ENCODE data around the gene SOHLH2.

Gene SOHLH2

GRCh38 chr13:36244073-36244472 lies 29.7 kb upstream of the SOHLH2 start:
- Histone ChIP-seq H2AFZ (ENCODE audit: low read length) (no peak overlapping the region), H3K27me3 (ENCODE audit: insufficient read depth, low read length, poor library complexity, severe bottlenecking) (no peaks in the 10 kb centered on the region), H3K4me2 (ENCODE audit: low read depth, low read length, poor library complexity, severe bottlenecking) (no peak overlapping the region), H3K4me1 (ENCODE audit: insufficient read depth, low read length, poor library complexity, severe bottlenecking) (no peaks in the 10 kb centered on the region), H3K4me3 (ENCODE audit: low read length, poor library complexity, severe bottlenecking) (no peak overlapping the region), H4K20me1 (ENCODE audit: insufficient read depth, low read length, poor library complexity, severe bottlenecking) (no peaks in the 10 kb centered on the region), H3K36me3 (ENCODE audit: insufficient read depth, low read length) (no peaks in the 10 kb centered on the region), H3K79me2 (ENCODE audit: insufficient read depth, low read length) (no peaks in the 10 kb centered on the region), H3F3A (ENCODE audit: low read depth) (no peaks in the 10 kb centered on the region), H3K9me3 (ENCODE audit: insufficient read depth, low read depth, low read length) (no peaks in the 10 kb centered on the region), H3K9me2 (replicated peaks; ENCODE audit: low read depth, low read length) (no peaks in the 10 kb centered on the region), H3K9ac (ENCODE audit: low read depth, low read length, poor library complexity, severe bottlenecking) (no peak overlapping the region)
- TF ChIP-seq EZH2phosphoT487 (IDR thresholded peaks at IDR 0.05; ENCODE audit: borderline replicate concordance) (no peak), CTCF (conservative IDR thresholded peaks at IDR 0.05; ENCODE audit: low read length) (no peak)

DNA sequence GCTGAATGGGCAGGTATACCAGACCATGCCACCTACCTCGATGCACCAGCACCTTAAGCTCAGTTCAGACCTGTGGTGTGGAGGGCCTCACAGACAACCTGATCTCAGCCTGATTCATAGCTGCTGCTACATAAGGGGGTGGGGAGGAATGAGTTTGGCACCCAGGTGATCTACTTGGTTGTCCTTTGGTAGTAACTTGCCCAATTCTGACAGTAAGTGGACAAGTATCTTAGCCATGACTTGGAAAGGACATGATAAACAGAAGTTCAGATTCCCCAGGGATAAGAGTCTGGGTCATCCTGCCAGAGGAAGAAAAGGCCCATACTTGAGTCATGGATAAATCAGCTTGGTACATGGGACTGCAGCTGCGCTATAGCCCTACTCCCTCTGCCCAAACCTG lies 28.4 kb upstream of the SOHLH2 start:
- Histone ChIP-seq H2AFZ (ENCODE audit: low read length) (no peak overlapping the region), H3K9me3 (ENCODE audit: insufficient read depth, low read depth, low read length) (no peaks in the 10 kb centered on the region), H3K79me2 (ENCODE audit: insufficient read depth, low read length) (no peaks in the 10 kb centered on the region), H3K9ac (ENCODE audit: low read depth, low read length, poor library complexity, severe bottlenecking) (no peak overlapping the region), H3K9me2 (replicated peaks; ENCODE audit: low read depth, low read length) (no peaks in the 10 kb centered on the region), H3K4me1 (ENCODE audit: insufficient read depth, low read length, poor library complexity, severe bottlenecking) (no peaks in the 10 kb centered on the region), H3K4me2 (ENCODE audit: low read depth, low read length, poor library complexity, severe bottlenecking) (no peak overlapping the region), H3F3A (ENCODE audit: low read depth) (no peaks in the 10 kb centered on the region), H3K36me3 (ENCODE audit: insufficient read depth, low read length) (no peaks in the 10 kb centered on the region), H3K4me3 (ENCODE audit: low read length, poor library complexity, severe bottlenecking) (no peak overlapping the region), H3K27me3 (ENCODE audit: insufficient read depth, low read length, poor library complexity, severe bottlenecking) (no peaks in the 10 kb centered on the region), H4K20me1 (ENCODE audit: insufficient read depth, low read length, poor library complexity, severe bottlenecking) (no peaks in the 10 kb centered on the region)
- no peak for TF ChIP-seq CTCF (conservative IDR thresholded peaks at IDR 0.05; ENCODE audit: low read length)
- TF ChIP-seq EZH2phosphoT487 (IDR thresholded peaks at IDR 0.05; ENCODE audit: borderline replicate concordance) = no peak

GRCh38 chr13:36231236-36231635 lies 16.9 kb upstream of the SOHLH2 start:
- Histone ChIP-seq H3K9me3 (ENCODE audit: insufficient read depth, low read depth, low read length) (no peaks in the 10 kb centered on the region), H3K4me2 (ENCODE audit: low read depth, low read length, poor library complexity, severe bottlenecking) (no peak overlapping the region), H3F3A (ENCODE audit: low read depth) (no peaks in the 10 kb centered on the region), H3K36me3 (ENCODE audit: insufficient read depth, low read length) (no peaks in the 10 kb centered on the region), H4K20me1 (ENCODE audit: insufficient read depth, low read length, poor library complexity, severe bottlenecking) (no peaks in the 10 kb centered on the region), H3K9me2 (replicated peaks; ENCODE audit: low read depth, low read length) (no peaks in the 10 kb centered on the region), H3K4me3 (ENCODE audit: low read length, poor library complexity, severe bottlenecking) (no peak overlapping the region), H3K4me1 (ENCODE audit: insufficient read depth, low read length, poor library complexity, severe bottlenecking) (no peaks in the 10 kb centered on the region), H3K27me3 (ENCODE audit: insufficient read depth, low read length, poor library complexity, severe bottlenecking) (no peaks in the 10 kb centered on the region), H3K9ac (ENCODE audit: low read depth, low read length, poor library complexity, severe bottlenecking) (no peak overlapping the region), H2AFZ (ENCODE audit: low read length) (no peak overlapping the region), H3K79me2 (ENCODE audit: insufficient read depth, low read length) (no peaks in the 10 kb centered on the region)
- TF ChIP-seq EZH2phosphoT487 (IDR thresholded peaks at IDR 0.05; ENCODE audit: borderline replicate concordance) (no peak), CTCF (conservative IDR thresholded peaks at IDR 0.05; ENCODE audit: low read length) (no peak)
